CD4-positive, alpha-beta T cell (primary cell): ENCODE data around the gene PIK3C2G. TPM values are rescaled to one million over a fixed set of nuclear protein-coding genes. Genes with fewer than 3 reads are reported as not detected.

Source experiments
- ATAC-seq: fragments of 200-7000 bp; cut with Tn5 transposase; one replicate; pipeline ENCODE4 v1.10.0; 2022; ENCODE audit warnings: mild to moderate bottlenecking; ENCODE audit not compliant: poor library complexity
- CTCF ChIA-PET: fragments of 350-600 bp; sonication (Branson Sonifier 250); formaldehyde crosslinking; loops from one replicate; lab custom pipeline; 2021; ENCODE audit warnings: antibody characterized with exemption, inconsistent platforms; lab: Charles Lee
- POLR2A ChIA-PET: fragments of 350-600 bp; sonication (Branson Sonifier 250); formaldehyde crosslinking; loops from one replicate; lab custom pipeline; 2021; ENCODE audit warnings: antibody characterized with exemption, inconsistent platforms; lab: Charles Lee
- DNase-seq, 14 experiments: peaks; one replicate each; pipeline ENCODE4 v3.0.0-alpha.2; 2013 to 2020; ENCODE audit warnings: mixed read lengths in 2 of 14
- H3K27ac ChIP-seq, 2 donors: one replicate each; pipeline versions ENCODE4 v1.5.1 to v1.7.0; 2013; ENCODE audit warnings: low read length in 2 of 2, low read depth in 1 of 2, mild to moderate bottlenecking in 1 of 2
- H3K27me3 ChIP-seq, 2 experiments: 1 replicate in 1 of 2; 2 replicates in 1 of 2; pipeline versions ENCODE4 v1.6.1 to v1.7.0; 2013; ENCODE audit warnings: low read length in 2 of 2, control low read depth in 1 of 2, mild to moderate bottlenecking in 1 of 2, moderate library complexity in 1 of 2; ENCODE audit not compliant: insufficient read depth in 2 of 2, control insufficient read depth in 1 of 2
- H3K36me3 ChIP-seq: one replicate; pipeline ENCODE4 v1.6.1; 2013; ENCODE audit warnings: low read length, control low read depth; ENCODE audit not compliant: insufficient read depth
- H3K4me1 ChIP-seq: one replicate; pipeline ENCODE4 v1.6.1; 2013; ENCODE audit warnings: low read length, control low read depth; ENCODE audit not compliant: insufficient read depth
- H3K4me3 ChIP-seq: one replicate; pipeline ENCODE4 v1.5.1; 2013; ENCODE audit warnings: mild to moderate bottlenecking, low read length, moderate library complexity
- H3K9me3 ChIP-seq, 2 experiments: 1 replicate in 1 of 2; 2 replicates in 1 of 2; pipeline versions ENCODE4 v1.6.1 to v1.7.0; 2013; ENCODE audit warnings: low read length in 2 of 2, mild to moderate bottlenecking in 2 of 2, control low read depth in 1 of 2, moderate library complexity in 1 of 2; ENCODE audit not compliant: control insufficient read depth in 1 of 2, insufficient read depth in 1 of 2
- H3K27ac Mint-ChIP-seq: one replicate; pipeline ENCODE4 v1.8.0; 2020; ENCODE audit warnings: mixed read lengths
- H3K27me3 Mint-ChIP-seq: one replicate; pipeline ENCODE4 v1.8.0; 2021; ENCODE audit warnings: mixed read lengths
- H3K36me3 Mint-ChIP-seq: one replicate; pipeline ENCODE4 v1.8.0; 2021; ENCODE audit warnings: low read depth, mixed read lengths
- H3K4me1 Mint-ChIP-seq: one replicate; pipeline ENCODE4 v1.8.0; 2021; ENCODE audit warnings: low read depth, mixed read lengths
- H3K4me3 Mint-ChIP-seq: one replicate; pipeline ENCODE4 v1.8.0; 2020; ENCODE audit warnings: mild to moderate bottlenecking, mixed read lengths
- H3K9me3 Mint-ChIP-seq: one replicate; pipeline ENCODE4 v1.8.0; 2020; ENCODE audit warnings: mixed read lengths
- intact Hi-C, 2 experiments: fragments of 100-400 bp; cut with DNase I in 1 of 2; cut with micrococcal nuclease in 1 of 2; formaldehyde crosslinking; loops; one replicate each; pipeline versions ENCODE4 v1.15.1 to v1.9.0; 2023 to 2025; cut with DNase I, micrococcal nuclease
- total RNA-seq, 174 experiments: library from RNA in 2 of 174; stranded (reverse) in 2 of 174; gene quantifications; one replicate each; pipeline ENCODE4 v1.2.3 and lab custom pipeline; 2021 to 2026
- TF ChIP-seq, protein P1 (sequence below): fragments of 200-600 bp; IDR thresholded peaks from one replicate; pipeline ENCODE4 v1.8.0; 2022; ENCODE audit warnings: antibody characterized with exemption, mild to moderate bottlenecking

PIK3C2G gene
- total RNA-seq, 2 experiments from 2014 or later, result not detected

- ATAC-seq, result no peak
- DNase-seq, result no peak
- H3K4me1 ChIP-seq, result no peaks in the 10 kb centered on the region
- Mint-ChIP-seq H3K9me3 (no peaks in the 10 kb centered on the region), H3K36me3 (no peaks in the 10 kb centered on the region), H3K4me1 (no peaks in the 10 kb centered on the region), H3K4me3 (no peak overlapping the region), H3K27me3 (no peaks in the 10 kb centered on the region), H3K27ac (no peak overlapping the region)
- ChIA-PET CTCF (no interaction called here), POLR2A (no interaction called here)
- H3K9me3 ChIP-seq, result no peaks in the 10 kb centered on the region
- TF ChIP-seq, protein P1, sequence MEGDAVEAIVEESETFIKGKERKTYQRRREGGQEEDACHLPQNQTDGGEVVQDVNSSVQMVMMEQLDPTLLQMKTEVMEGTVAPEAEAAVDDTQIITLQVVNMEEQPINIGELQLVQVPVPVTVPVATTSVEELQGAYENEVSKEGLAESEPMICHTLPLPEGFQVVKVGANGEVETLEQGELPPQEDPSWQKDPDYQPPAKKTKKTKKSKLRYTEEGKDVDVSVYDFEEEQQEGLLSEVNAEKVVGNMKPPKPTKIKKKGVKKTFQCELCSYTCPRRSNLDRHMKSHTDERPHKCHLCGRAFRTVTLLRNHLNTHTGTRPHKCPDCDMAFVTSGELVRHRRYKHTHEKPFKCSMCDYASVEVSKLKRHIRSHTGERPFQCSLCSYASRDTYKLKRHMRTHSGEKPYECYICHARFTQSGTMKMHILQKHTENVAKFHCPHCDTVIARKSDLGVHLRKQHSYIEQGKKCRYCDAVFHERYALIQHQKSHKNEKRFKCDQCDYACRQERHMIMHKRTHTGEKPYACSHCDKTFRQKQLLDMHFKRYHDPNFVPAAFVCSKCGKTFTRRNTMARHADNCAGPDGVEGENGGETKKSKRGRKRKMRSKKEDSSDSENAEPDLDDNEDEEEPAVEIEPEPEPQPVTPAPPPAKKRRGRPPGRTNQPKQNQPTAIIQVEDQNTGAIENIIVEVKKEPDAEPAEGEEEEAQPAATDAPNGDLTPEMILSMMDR, result no peak
- no peak overlapping the region for H3K27ac ChIP-seq
- H3K36me3 ChIP-seq, result no peaks in the 10 kb centered on the region
- no peaks in the 10 kb centered on the region for H3K27me3 ChIP-seq
- intact Hi-C loops, result no loop called here
- H3K4me3 ChIP-seq, result no peak overlapping the region
These were observed 59.7 kb downstream of the PIK3C2G start for GRCh38 chr12:18320976-18321375.

GRCh38 chr12:18323159-18323558, 61.8 kb downstream of the PIK3C2G start:
- H3K4me1 Mint-ChIP-seq, result no peaks in the 10 kb centered on the region
- H3K36me3 Mint-ChIP-seq, result no peaks in the 10 kb centered on the region
- ATAC-seq, result no peak
- H3K9me3 Mint-ChIP-seq, result no peaks in the 10 kb centered on the region
- no peak for DNase-seq
- H3K4me3 Mint-ChIP-seq, result no peak overlapping the region
- no peaks in the 10 kb centered on the region for H3K36me3 ChIP-seq
- CTCF ChIA-PET, result no interaction called here
- no peaks in the 10 kb centered on the region for H3K4me1 ChIP-seq
- H3K9me3 ChIP-seq, result no peaks in the 10 kb centered on the region
- no peaks in the 10 kb centered on the region for H3K27me3 ChIP-seq
- no peak overlapping the region for H3K27ac Mint-ChIP-seq
- intact Hi-C loops, result no loop called here
- POLR2A ChIA-PET, result no interaction called here
- H3K4me3 ChIP-seq, result no peak overlapping the region
- TF ChIP-seq, protein P1, result no peak
- H3K27ac ChIP-seq, result no peak overlapping the region
- H3K27me3 Mint-ChIP-seq, result no peaks in the 10 kb centered on the region

DNA sequence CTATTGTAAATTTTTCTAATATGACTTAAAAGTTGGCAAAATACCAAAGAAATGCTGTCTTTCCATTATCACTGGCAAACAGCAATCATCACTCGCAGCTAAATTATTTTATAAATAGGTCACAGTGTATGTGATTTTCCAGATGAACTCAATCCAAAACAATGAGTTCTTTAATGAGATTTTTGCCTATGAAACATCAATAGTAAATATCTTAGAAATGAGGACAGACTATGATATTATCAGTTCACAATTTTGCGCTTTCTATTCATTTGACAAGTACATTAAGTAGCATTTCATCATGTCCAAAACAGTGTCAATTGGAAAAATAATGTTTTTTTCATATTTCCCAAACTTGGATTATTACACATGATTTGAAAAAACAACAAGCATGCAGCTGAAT, 65.7 kb downstream of the PIK3C2G start:
- Histone ChIP-seq H3K4me3 (no peak overlapping the region), H3K4me1 (no peaks in the 10 kb centered on the region), H3K9me3 (no peaks in the 10 kb centered on the region), H3K27me3 (no peaks in the 10 kb centered on the region), H3K36me3 (no peaks in the 10 kb centered on the region), H3K27ac (no peak overlapping the region)
- intact Hi-C loops, result no loop called here
- Mint-ChIP-seq H3K27ac (no peak overlapping the region), H3K4me1 (no peaks in the 10 kb centered on the region), H3K36me3 (no peaks in the 10 kb centered on the region), H3K4me3 (no peak overlapping the region), H3K9me3 (no peaks in the 10 kb centered on the region), H3K27me3 (no peaks in the 10 kb centered on the region)
- TF ChIP-seq, protein P1, result no peak
- POLR2A ChIA-PET, result no interaction called here
- DNase-seq (no peak), ATAC-seq (no peak)
- CTCF ChIA-PET, result no interaction called here
